Osteoblast (primary cell): ENCODE results near the gene TARP.
"Not testable (repeated sequence)": the region's sequence is repeated elsewhere in the genome, so short reads cannot be mapped to it uniquely, and the experiment has no call there.

Source experiments
- DNase-seq: peaks from one replicate; pipeline ENCODE4 v3.0.0; 2011; ENCODE audit warnings: low spot score, mixed read lengths; ENCODE audit not compliant: insufficient read length; ENCODE audit errors: missing footprints
- H2AFZ ChIP-seq: 2 replicates; pipeline ENCODE4 v1.6.0; 2011; ENCODE audit warnings: mild to moderate bottlenecking, low read length
- H3K27ac ChIP-seq: 2 replicates; pipeline ENCODE4 v1.5.1; 2011; ENCODE audit warnings: mild to moderate bottlenecking, low read depth, low read length, moderate library complexity
- H3K27me3 ChIP-seq: 2 replicates; pipeline ENCODE4 v1.6.0; 2012; ENCODE audit warnings: mild to moderate bottlenecking, control low read depth, inconsistent platforms, low read length, moderate library complexity; ENCODE audit not compliant: insufficient read depth
- H3K36me3 ChIP-seq: 2 replicates; pipeline ENCODE4 v1.5.1; 2011; ENCODE audit warnings: mild to moderate bottlenecking, low read length, control low read depth, moderate library complexity; ENCODE audit not compliant: insufficient read depth
- H3K4me1 ChIP-seq: 2 replicates; pipeline ENCODE4 v1.5.1; 2011; ENCODE audit warnings: mild to moderate bottlenecking, low read length, control low read depth, moderate library complexity; ENCODE audit not compliant: insufficient read depth
- H3K4me2 ChIP-seq: 2 replicates; pipeline ENCODE4 v1.6.0; 2011; ENCODE audit warnings: mild to moderate bottlenecking, low read length; ENCODE audit not compliant: insufficient read depth
- H3K4me3 ChIP-seq: fragments of 200-600 bp; sonication (generic); 3 replicates; pipeline ENCODE4 v1.5.1; 2012; ENCODE audit warnings: mild to moderate bottlenecking, low read length, inconsistent platforms; ENCODE audit not compliant: insufficient read depth
- H3K79me2 ChIP-seq: 2 replicates; pipeline ENCODE4 v1.6.0; 2012; ENCODE audit warnings: mild to moderate bottlenecking, low read length, control low read depth, inconsistent platforms; ENCODE audit not compliant: insufficient read depth
- H3K9me3 ChIP-seq: 2 replicates; pipeline ENCODE4 v1.5.1; 2011; ENCODE audit warnings: low read depth, low read length, control low read depth
- H4K20me1 ChIP-seq: 2 replicates; pipeline ENCODE4 v1.6.0; 2012; ENCODE audit warnings: mild to moderate bottlenecking, low read length, control low read depth; ENCODE audit not compliant: insufficient read depth
- CTCF ChIP-seq: IDR thresholded peaks from 2 replicates; pipeline ENCODE4 v1.5.1; 2011; ENCODE audit warnings: mild to moderate bottlenecking, low read depth, low read length, moderate library complexity; ENCODE audit errors: extremely low read depth

TARP gene

GRCh38 chr7:38248069-38248567, 25.3 kb downstream of the TARP start:
- Histone ChIP-seq H3K4me2 (no peak overlapping the region), H3K27ac (no peak overlapping the region), H3K79me2 (no peaks in the 10 kb centered on the region), H3K27me3 (peaks cover 4% of the 10 kb centered on the region), H2AFZ (no peak overlapping the region), H4K20me1 (no peaks in the 10 kb centered on the region), H3K4me1 (no peaks in the 10 kb centered on the region), H3K4me3 (no peak overlapping the region), H3K36me3 (no peaks in the 10 kb centered on the region), H3K9me3 (no peaks in the 10 kb centered on the region)
- DNase-seq: no peak
- TF ChIP-seq CTCF: no peak

- Histone ChIP-seq H3K4me2 (no peak overlapping the region), H3K4me1 (no peaks in the 10 kb centered on the region), H3K9me3 (no peaks in the 10 kb centered on the region), H4K20me1 (no peaks in the 10 kb centered on the region), H3K36me3 (no peaks in the 10 kb centered on the region), H3K79me2 (no peaks in the 10 kb centered on the region), H3K27ac (no peak overlapping the region), H3K27me3 (peaks cover 8% of the 10 kb centered on the region), H2AFZ (no peak overlapping the region), H3K4me3 (no peak overlapping the region)
- no peak for TF ChIP-seq CTCF
- DNase-seq: no peak
Measured at GRCh38 chr7:38245409-38245977, 27.9 kb downstream of the TARP start.

- Histone ChIP-seq H3K4me3 (no peak overlapping the region), H3K4me2 (no peak overlapping the region), H3K27me3 (peaks cover 8% of the 10 kb centered on the region), H3K27ac (no peak overlapping the region), H4K20me1 (no peaks in the 10 kb centered on the region), H3K79me2 (no peaks in the 10 kb centered on the region), H2AFZ (no peak overlapping the region), H3K36me3 (no peaks in the 10 kb centered on the region), H3K9me3 (no peaks in the 10 kb centered on the region), H3K4me1 (no peaks in the 10 kb centered on the region)
- DNase-seq: no peak
- no peak for TF ChIP-seq CTCF
Measured at GRCh38 chr7:38244516-38244915, 28.9 kb downstream of the TARP start.

GRCh38 chr7:38243345-38243744, 30.1 kb downstream of the TARP start:
- not testable (repeated sequence) for H3K4me2 ChIP-seq, H2AFZ ChIP-seq, DNase-seq, H3K9me3 ChIP-seq, H4K20me1 ChIP-seq, H3K79me2 ChIP-seq, H3K4me1 ChIP-seq, H3K36me3 ChIP-seq, H3K27ac ChIP-seq, H3K4me3 ChIP-seq, H3K27me3 ChIP-seq
